HCT116 (cell line): ENCODE data around the gene PPHLN1.

Experiments
- ATF3 ChIP-seq: IDR thresholded peaks from 2 replicates; pipeline ENCODE4 v1.6.1; 2012
- CEBPB ChIP-seq: IDR thresholded peaks from 2 replicates; pipeline ENCODE4 v1.6.1; 2012; ENCODE audit warnings: low read depth
- CTCF ChIP-seq, 3 experiments: fragments of 200-600 bp in 1 of 3; sonication (generic) in 1 of 3; IDR thresholded peaks in 2 of 3; conservative IDR thresholded peaks in 1 of 3; 2 replicates each; pipeline ENCODE4 v1.5.1; 2012 to 2017; ENCODE audit warnings: low read depth in 2 of 3, low read length in 2 of 3, antibody characterized with exemption in 1 of 3, borderline replicate concordance in 1 of 3, control low read depth in 1 of 3, mild to moderate bottlenecking in 1 of 3, mixed read lengths in 1 of 3, mixed run types in 1 of 3, moderate library complexity in 1 of 3; ENCODE audit not compliant: insufficient read depth in 1 of 3
- EGR1 ChIP-seq: IDR thresholded peaks from 2 replicates; pipeline ENCODE4 v1.6.1; 2012; ENCODE audit warnings: low read depth
- EZH2 ChIP-seq: fragments of 200-600 bp; sonication (generic); IDR thresholded peaks from 2 replicates; pipeline ENCODE4 v1.6.1; 2017; ENCODE audit warnings: antibody characterized with exemption, mixed run types
- EZH2phosphoT487 ChIP-seq: fragments of 200-600 bp; IDR thresholded peaks from 2 replicates; pipeline ENCODE4 v1.6.1; 2018; ENCODE audit warnings: antibody characterized with exemption, borderline replicate concordance
- POLR2A ChIP-seq: IDR thresholded peaks from 2 replicates; pipeline ENCODE4 v1.7.0; 2011; ENCODE audit warnings: borderline replicate concordance; ENCODE audit not compliant: insufficient read depth, insufficient read length; ENCODE audit errors: extremely low read depth
- POLR2AphosphoS5 ChIP-seq: IDR thresholded peaks from 2 replicates; pipeline ENCODE4 v1.6.1; 2011; ENCODE audit warnings: mild to moderate bottlenecking, low read depth, low read length, moderate library complexity
- RAD21 ChIP-seq: IDR thresholded peaks from 2 replicates; pipeline ENCODE4 v1.6.1; 2012; ENCODE audit warnings: low read depth, mild to moderate bottlenecking
- REST ChIP-seq: IDR thresholded peaks from 2 replicates; pipeline ENCODE4 v1.6.1; 2012; ENCODE audit warnings: low read depth
- SP1 ChIP-seq: IDR thresholded peaks from 2 replicates; pipeline ENCODE4 v1.6.1; 2012; ENCODE audit warnings: low read depth
- SRF ChIP-seq: IDR thresholded peaks from 2 replicates; pipeline ENCODE4 v1.6.1; 2012; ENCODE audit warnings: low read depth
- TCF7L2 ChIP-seq: IDR thresholded peaks from 2 replicates; pipeline ENCODE4 v1.7.0; 2011; ENCODE audit warnings: borderline replicate concordance, inconsistent platforms; ENCODE audit not compliant: insufficient read depth, insufficient read length; ENCODE audit errors: extremely low read depth

DNA sequence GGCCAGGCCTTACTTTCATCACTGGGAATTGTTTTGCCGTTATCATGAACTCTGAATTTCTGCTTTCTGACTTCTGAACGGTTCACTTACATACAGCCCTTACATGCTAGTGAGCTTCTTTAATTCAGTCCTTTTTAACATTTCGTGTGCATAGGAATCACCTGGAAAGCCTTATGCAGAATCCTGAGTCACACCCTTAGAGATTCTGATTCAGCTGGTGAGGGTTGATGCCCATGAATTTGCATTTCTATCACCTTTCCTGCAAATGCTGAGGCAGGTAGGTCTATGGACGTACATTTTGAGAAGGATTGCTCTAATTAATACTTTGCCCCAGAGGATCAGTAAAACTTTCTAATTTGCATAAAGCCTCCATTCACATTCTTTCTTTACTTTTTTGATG lies 44.0 kb downstream of the PPHLN1 start:
- TF ChIP-seq CTCF (IDR thresholded peaks at IDR 0.05 in 2 of 3, conservative IDR thresholded peaks at IDR 0.05 in 1 of 3; ENCODE audit: borderline replicate concordance in 1 of 3, insufficient read depth in 1 of 3, low read depth in 2 of 3, low read length in 2 of 3) (no peak), EZH2 (no peak), POLR2AphosphoS5 (no peak), POLR2A (no peak), RAD21 (no peak), ATF3 (no peak), SRF (no peak), REST (no peak), TCF7L2 (no peak), EGR1 (no peak), EZH2phosphoT487 (no peak), SP1 (no peak), CEBPB (no peak)
